Activated T-helper 1 cell treated with Interleukin-2 at 50 U/mL for 16 hours (primary cell): Measurements from ENCODE around the gene ITPR3.
"Not testable (repeated sequence)": the region's sequence is repeated elsewhere in the genome, so short reads cannot be mapped to it uniquely, and the experiment has no call there.

Experiments
- DNase-seq: peaks from one replicate; pipeline ENCODE4 v3.0.0-alpha.2; 2020; ENCODE audit warnings: low read depth

Gene ITPR3

GRCh38 chr6:33591424-33592032 is 29.6 kb upstream of the ITPR3 start:
- DNase-seq: no peak

- no peak for DNase-seq
Measured at GRCh38 chr6:33592280-33592594, 28.9 kb upstream of the ITPR3 start.

GRCh38 chr6:33592595-33593413 is 28.3 kb upstream of the ITPR3 start:
- DNase-seq: peak; percentile 31

- DNase-seq: no peak
Measured at GRCh38 chr6:33593414-33593727, 27.8 kb upstream of the ITPR3 start.

GRCh38 chr6:33595001-33595846 is 25.9 kb upstream of the ITPR3 start:
- DNase-seq: no peak

- not testable (repeated sequence) for DNase-seq
Measured at GRCh38 chr6:33596894-33597293, 24.2 kb upstream of the ITPR3 start.

- DNase-seq: no peak
Measured at GRCh38 chr6:33597551-33598322, 23.4 kb upstream of the ITPR3 start.

GRCh38 chr6:33599413-33599938 is 21.6 kb upstream of the ITPR3 start:
- DNase-seq: no peak

- no peak for DNase-seq
Measured at GRCh38 chr6:33600761-33601160, 20.4 kb upstream of the ITPR3 start.

- no peak for DNase-seq
Measured at GRCh38 chr6:33602180-33602579, 18.9 kb upstream of the ITPR3 start.

GRCh38 chr6:33604941-33605854 is 15.9 kb upstream of the ITPR3 start:
- DNase-seq: no peak

GRCh38 chr6:33606642-33607041 is 14.5 kb upstream of the ITPR3 start:
- DNase-seq: no peak

GRCh38 chr6:33607126-33607783 is 13.9 kb upstream of the ITPR3 start:
- no peak for DNase-seq

- DNase-seq: no peak
Measured at GRCh38 chr6:33607784-33608161, 13.3 kb upstream of the ITPR3 start.

GRCh38 chr6:33609019-33609418 is 12.1 kb upstream of the ITPR3 start:
- DNase-seq: no peak

- no peak for DNase-seq
Measured at GRCh38 chr6:33609528-33609927, 11.6 kb upstream of the ITPR3 start.

GRCh38 chr6:33610067-33610466 is 11.1 kb upstream of the ITPR3 start:
- DNase-seq: no peak

GRCh38 chr6:33610779-33611732 is 10.1 kb upstream of the ITPR3 start:
- DNase-seq: no peak

- no peak for DNase-seq
Measured at GRCh38 chr6:33613146-33613794, 7.9 kb upstream of the ITPR3 start.
